Prostate gland (tissue), 2 donors: ENCODE measurements around the gene RTTN. TPM values are rescaled to one million over a fixed set of nuclear protein-coding genes. Genes with fewer than 3 reads are reported as not detected.

ENCODE experiments used
- DNase-seq: peaks from one replicate; pipeline ENCODE4 v3.0.0-alpha.2; 2019; ENCODE audit warnings: low spot score
- H3K27ac ChIP-seq, 2 donors: fragments of 200-600 bp; sonication (generic); 2 replicates each; pipeline ENCODE4 v1.5.1; 2017 to 2019
- H3K27me3 ChIP-seq: fragments of 200-600 bp; sonication (generic); replicated peaks from 2 replicates; pipeline ENCODE4 v1.5.1; 2019; ENCODE audit not compliant: insufficient read depth
- H3K36me3 ChIP-seq, 2 donors: fragments of 200-600 bp; sonication (generic); 1 replicate in 1 of 2; 2 replicates in 1 of 2; pipeline versions ENCODE4 v1.5.1 to v1.8.1; 2017 to 2019
- H3K4me1 ChIP-seq: fragments of 200-600 bp; sonication (generic); replicated peaks from 2 replicates; pipeline ENCODE4 v1.5.1; 2019
- H3K4me3 ChIP-seq, 2 donors: fragments of 200-600 bp; sonication (generic); 2 replicates each; pipeline ENCODE4 v1.5.1; 2017 to 2019
- H3K9me3 ChIP-seq: fragments of 200-600 bp; sonication (generic); 2 replicates; pipeline ENCODE4 v1.5.1; 2017
- CTCF ChIP-seq, 4 experiments: fragments of 200-600 bp in 2 of 4; fragments of 450-650 bp in 2 of 4; sonication (generic) in 2 of 4; IDR thresholded peaks; 1 replicate in 3 of 4; 2 replicates in 1 of 4; pipeline ENCODE4 v1.5.1; 2016 to 2019; ENCODE audit warnings: antibody characterized with exemption in 4 of 4, mild to moderate bottlenecking in 2 of 4, moderate library complexity in 2 of 4
- POLR2A ChIP-seq: fragments of 450-650 bp; IDR thresholded peaks from one replicate; pipeline ENCODE4 v1.6.1; 2016; ENCODE audit warnings: antibody characterized with exemption, mild to moderate bottlenecking
- POLR2AphosphoS5 ChIP-seq: sonication (generic); formaldehyde crosslinking; IDR thresholded peaks from one replicate; pipeline ENCODE4 v1.6.1; 2017; ENCODE audit warnings: antibody characterized with exemption
- WGBS: methylation state at CpG from one replicate; pipeline ENCODE4 v1.1.5; 2018; 5-methylcytosine and 5-hydroxymethylcytosine counted together
- intact Hi-C: fragments of 100-400 bp; cut with DNase I; formaldehyde crosslinking; loops from one replicate; pipeline ENCODE4 v1.14.2; 2022
- total RNA-seq, 2 donors: library from RNA; depleted of rRNA; stranded (reverse); fragments of >200 nt; gene quantifications; one replicate each; pipeline ENCODE4 v1.1.0, GENCODE V29; 2016

Gene RTTN
- total RNA-seq, 2 donors from 2014 or later = 8.4 to 21.5 TPM

DNA sequence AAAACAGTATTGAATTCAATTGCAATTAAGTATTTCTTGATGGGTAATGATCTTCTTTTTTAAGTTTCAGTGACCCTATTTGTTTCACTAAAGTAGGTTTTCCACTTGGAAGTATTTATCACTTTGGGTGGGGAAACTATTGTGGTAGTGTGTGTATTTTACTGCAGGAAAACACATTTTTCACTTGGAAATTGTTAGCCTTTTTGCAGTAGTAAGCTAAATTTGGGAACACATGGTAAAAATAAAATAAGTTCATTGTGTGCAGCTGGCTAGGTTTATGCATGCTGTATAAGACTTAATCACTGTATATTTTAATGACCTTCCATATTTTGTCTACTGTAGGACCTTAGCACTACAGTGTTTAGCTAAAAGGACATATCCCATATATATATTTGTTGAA is 28.5 kb upstream of the RTTN start:
- Histone ChIP-seq H3K36me3 (no peaks in the 10 kb centered on the region), H3K27me3 (no peaks in the 10 kb centered on the region), H3K4me1 (no peaks in the 10 kb centered on the region), H3K4me3 (no peak overlapping the region), H3K27ac (no peak overlapping the region), H3K9me3 (no peaks in the 10 kb centered on the region)
- intact Hi-C loops = no loop called here
- DNase-seq = no peak
- TF ChIP-seq CTCF (IDR thresholded peaks at IDR 0.05) = no peak
- TF ChIP-seq POLR2AphosphoS5 = no peak
- TF ChIP-seq POLR2A = no peak

DNA sequence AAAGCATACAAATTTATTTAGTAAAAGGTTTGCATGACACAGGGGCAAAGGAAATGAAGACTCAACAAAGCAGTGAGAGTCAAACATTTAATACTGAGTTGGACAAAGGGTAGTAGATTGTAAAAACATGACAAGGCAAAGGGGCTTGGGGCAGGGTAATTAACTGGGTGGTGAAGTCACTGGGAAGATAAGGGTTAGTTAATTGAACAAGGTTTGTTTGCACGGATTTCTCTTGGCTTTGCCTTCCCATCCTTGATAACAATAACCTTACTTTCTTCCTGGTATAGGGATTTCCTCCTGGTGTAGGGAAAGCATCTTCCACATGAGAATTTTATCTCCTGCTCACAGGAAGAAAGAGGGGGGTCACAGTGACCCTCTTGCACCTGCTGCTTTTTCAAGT is 26.8 kb upstream of the RTTN start:
- intact Hi-C loops = no loop called here
- no peak overlapping the region for H3K4me3 ChIP-seq
- H3K36me3 ChIP-seq = no peaks in the 10 kb centered on the region
- TF ChIP-seq CTCF (IDR thresholded peaks at IDR 0.05) (no peak), POLR2A (no peak), POLR2AphosphoS5 (no peak)
- 32% methylated on average over 1 of the region's 1 CpG for WGBS
- DNase-seq = no peak
- H3K9me3 ChIP-seq = no peaks in the 10 kb centered on the region
- no peak overlapping the region for H3K27ac ChIP-seq
- no peaks in the 10 kb centered on the region for H3K27me3 ChIP-seq
- H3K4me1 ChIP-seq = no peaks in the 10 kb centered on the region

GRCh38 chr18:70229639-70230038 is 24.2 kb upstream of the RTTN start:
- DNase-seq = no peak
- no peaks in the 10 kb centered on the region for H3K9me3 ChIP-seq
- no peaks in the 10 kb centered on the region for H3K4me1 ChIP-seq
- no peak overlapping the region for H3K4me3 ChIP-seq
- intact Hi-C loops = no loop called here
- no peaks in the 10 kb centered on the region for H3K36me3 ChIP-seq
- no peak overlapping the region for H3K27ac ChIP-seq
- H3K27me3 ChIP-seq = no peaks in the 10 kb centered on the region
- 83% methylated on average over 5 of the region's 5 CpGs for WGBS
- TF ChIP-seq CTCF (IDR thresholded peaks at IDR 0.05) (no peak), POLR2A (no peak), POLR2AphosphoS5 (no peak)

DNA sequence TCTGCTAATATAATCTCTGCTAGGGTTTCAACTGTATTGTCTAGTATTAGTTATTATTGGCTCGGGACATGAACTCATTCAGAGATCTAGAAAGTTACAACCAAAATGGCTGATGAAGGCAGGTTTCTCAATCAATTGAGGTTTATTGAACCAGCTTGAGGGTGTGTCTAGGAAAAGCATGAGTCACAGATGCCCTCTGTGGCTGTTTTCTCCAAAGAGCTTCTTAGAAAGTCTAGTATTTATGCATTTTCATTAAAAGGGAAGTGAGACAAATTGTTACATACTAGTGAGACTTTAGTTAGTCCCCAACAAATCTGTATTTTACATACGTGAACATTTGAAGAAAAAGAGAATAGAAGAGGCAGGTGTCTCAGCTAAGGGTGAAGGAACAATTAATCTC is 23.0 kb upstream of the RTTN start:
- H3K4me3 ChIP-seq = no peak overlapping the region
- no peaks in the 10 kb centered on the region for H3K36me3 ChIP-seq
- no peaks in the 10 kb centered on the region for H3K4me1 ChIP-seq
- TF ChIP-seq POLR2A = no peak
- WGBS = 46% methylated on average over 2 of the region's 2 CpGs
- intact Hi-C loops = no loop called here
- no peak overlapping the region for H3K27ac ChIP-seq
- no peaks in the 10 kb centered on the region for H3K27me3 ChIP-seq
- DNase-seq = no peak
- H3K9me3 ChIP-seq = no peaks in the 10 kb centered on the region

GRCh38 chr18:70227438-70227837 is 22.0 kb upstream of the RTTN start:
- DNase-seq = no peak
- H3K27ac ChIP-seq = no peak overlapping the region
- H3K36me3 ChIP-seq = no peaks in the 10 kb centered on the region
- H3K27me3 ChIP-seq = no peaks in the 10 kb centered on the region
- no peak for TF ChIP-seq POLR2A
- TF ChIP-seq CTCF (IDR thresholded peaks at IDR 0.05) = no peak
- no peak for TF ChIP-seq POLR2AphosphoS5
- intact Hi-C loops = no loop called here
- H3K9me3 ChIP-seq = no peaks in the 10 kb centered on the region
- WGBS = 96% methylated on average over 3 of the region's 3 CpGs
- H3K4me3 ChIP-seq = no peak overlapping the region
- H3K4me1 ChIP-seq = no peaks in the 10 kb centered on the region

DNA sequence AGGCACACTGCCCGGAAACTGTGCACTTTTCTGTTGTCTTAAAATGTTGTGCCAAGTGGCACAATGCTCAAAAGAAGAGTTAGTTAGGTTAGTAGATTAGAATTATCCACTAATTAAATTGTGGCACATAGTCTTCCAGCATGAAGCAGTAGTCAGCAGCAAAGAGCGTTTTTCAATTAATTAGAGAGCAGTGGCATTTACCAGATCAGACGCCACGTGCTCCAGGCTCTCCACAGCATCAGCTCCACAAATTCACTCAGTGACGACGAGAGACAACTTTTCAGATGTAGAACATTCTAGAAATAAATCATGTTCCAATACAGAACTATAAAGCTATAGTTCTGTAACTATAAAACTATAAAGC is 16.4 kb upstream of the RTTN start:
- no peaks in the 10 kb centered on the region for H3K9me3 ChIP-seq
- H3K27ac ChIP-seq = no peak overlapping the region
- no peak for DNase-seq
- H3K27me3 ChIP-seq = no peaks in the 10 kb centered on the region
- 41% methylated on average over 6 of the region's 6 CpGs for WGBS
- intact Hi-C loops = no loop called here
- TF ChIP-seq POLR2AphosphoS5 (no peak), CTCF (IDR thresholded peaks at IDR 0.05) (no peak), POLR2A (no peak)
- H3K4me1 ChIP-seq = no peaks in the 10 kb centered on the region
- no peaks in the 10 kb centered on the region for H3K36me3 ChIP-seq
- no peak overlapping the region for H3K4me3 ChIP-seq
